ENCODE results near the gene BSCL2. TPM values are rescaled to one million over a fixed set of nuclear protein-coding genes. Genes with fewer than 3 reads are reported as not detected.
A peak's percentile ranks its signal among the peaks of the same experiment; 100 is the strongest.

Gene BSCL2
- total RNA-seq, 3 donors from 2014 or later: 40.2 to 58.4 (median 54.1) TPM

GRCh38 chr11:62712276-62712812 lies 5.1 kb upstream of the BSCL2 start:
- no peak overlapping the region for H3K4me3 ChIP-seq
- no peak for DNase-seq (ENCODE audit: low spot score in 2 of 2)
- no peaks in the 10 kb centered on the region for H3K9me3 ChIP-seq
- H3K27me3 ChIP-seq: no peaks in the 10 kb centered on the region
- no peak for TF ChIP-seq POLR2A (IDR thresholded peaks at IDR 0.05)
- intact Hi-C loops (cut with DNase I; ENCODE audit: low total_unique reads): no loop called here
- no peak overlapping the region for H3K27ac ChIP-seq
- no peaks in the 10 kb centered on the region for H3K36me3 ChIP-seq
- peaks cover 0 to 16% of the 10 kb centered on the region in 2 donors for H3K4me1 ChIP-seq

- no peak for TF ChIP-seq POLR2AphosphoS5 (IDR thresholded peaks at IDR 0.05)
- TF ChIP-seq POLR2A (IDR thresholded peaks at IDR 0.05): no peak
- no peak for TF ChIP-seq CTCF (IDR thresholded peaks at IDR 0.05)
- DNase-seq (ENCODE audit: low spot score in 2 of 2): no peak
- intact Hi-C loops (cut with DNase I; ENCODE audit: low total_unique reads): no loop called here
- H3K36me3 ChIP-seq: no peaks in the 10 kb centered on the region
- no peaks in the 10 kb centered on the region for H3K27me3 ChIP-seq
- H3K4me3 ChIP-seq: peak overlapping the region; percentile 62 to 85 (median 69)
- no peaks in the 10 kb centered on the region for H3K9me3 ChIP-seq
- peak overlapping the region; percentile 96 for H3K27ac ChIP-seq
- H3K4me1 ChIP-seq: peaks cover 3 to 16% of the 10 kb centered on the region in 2 donors
Observed at GRCh38 chr11:62710001-62710345, 2.7 kb upstream of the BSCL2 start.

- Histone ChIP-seq H3K4me1 (peaks cover 3 to 16% of the 10 kb centered on the region in 2 donors), H3K4me3 (peak overlapping the region; percentile 62 to 85 (median 69)), H3K36me3 (no peaks in the 10 kb centered on the region), H3K9me3 (no peaks in the 10 kb centered on the region), H3K27ac (peak overlapping the region; percentile 96), H3K27me3 (no peaks in the 10 kb centered on the region)
- DNase-seq (ENCODE audit: low spot score in 2 of 2): peak; percentile 98 to 99
- TF ChIP-seq CTCF (IDR thresholded peaks at IDR 0.05) (peak in 1 of 3 donors; percentile 6), POLR2AphosphoS5 (IDR thresholded peaks at IDR 0.05) (peak; percentile 80 to 91 (median 84)), POLR2A (IDR thresholded peaks at IDR 0.05) (peak; percentile 89)
- intact Hi-C loops (cut with DNase I; ENCODE audit: low total_unique reads): no loop called here
Observed at GRCh38 chr11:62709247-62710000, 2.2 kb upstream of the BSCL2 start.

GRCh38 chr11:62708793-62709192 lies 1.6 kb upstream of the BSCL2 start:
- Histone ChIP-seq H3K27me3 (no peaks in the 10 kb centered on the region), H3K9me3 (no peaks in the 10 kb centered on the region), H3K4me1 (peaks cover 3 to 16% of the 10 kb centered on the region in 2 donors), H3K4me3 (peak overlapping the region; percentile 62 to 85 (median 69)), H3K36me3 (no peaks in the 10 kb centered on the region), H3K27ac (peak overlapping the region; percentile 96)
- intact Hi-C loops (cut with DNase I; ENCODE audit: low total_unique reads): no loop called here
- DNase-seq (ENCODE audit: low spot score in 2 of 2): peak in 1 of 2 donors; percentile 45
- TF ChIP-seq POLR2A (IDR thresholded peaks at IDR 0.05) (no peak), POLR2AphosphoS5 (IDR thresholded peaks at IDR 0.05) (no peak), CTCF (IDR thresholded peaks at IDR 0.05) (no peak)

- DNase-seq (ENCODE audit: low spot score in 2 of 2): no peak
- Histone ChIP-seq H3K4me1 (peaks cover 3 to 16% of the 10 kb centered on the region in 2 donors), H3K4me3 (peak overlapping the region; percentile 62 to 85 (median 69)), H3K27ac (peak overlapping the region; percentile 96), H3K27me3 (no peaks in the 10 kb centered on the region), H3K36me3 (no peaks in the 10 kb centered on the region), H3K9me3 (no peaks in the 10 kb centered on the region)
- intact Hi-C loops (cut with DNase I; ENCODE audit: low total_unique reads): no loop called here
- TF ChIP-seq POLR2A (IDR thresholded peaks at IDR 0.05) (no peak), CTCF (IDR thresholded peaks at IDR 0.05) (no peak), POLR2AphosphoS5 (IDR thresholded peaks at IDR 0.05) (no peak)
Observed at GRCh38 chr11:62708392-62708791, 1.2 kb upstream of the BSCL2 start.

Data from breast epithelium (tissue), 4 donors.